HG02981 (cell line): ENCODE data around the gene ROBO2.
"Not testable (repeated sequence)": the region's sequence is repeated elsewhere in the genome, so short reads cannot be mapped to it uniquely, and the experiment has no call there.

Experiments used
- ATAC-seq: cut with Tn5 transposase; IDR thresholded peaks from one replicate; pipeline ENCODE4 v1.9.1; 2021; ENCODE audit warnings: mild to moderate bottlenecking, moderate library complexity; ENCODE audit not compliant: unreplicated experiment

The ROBO2 gene

DNA sequence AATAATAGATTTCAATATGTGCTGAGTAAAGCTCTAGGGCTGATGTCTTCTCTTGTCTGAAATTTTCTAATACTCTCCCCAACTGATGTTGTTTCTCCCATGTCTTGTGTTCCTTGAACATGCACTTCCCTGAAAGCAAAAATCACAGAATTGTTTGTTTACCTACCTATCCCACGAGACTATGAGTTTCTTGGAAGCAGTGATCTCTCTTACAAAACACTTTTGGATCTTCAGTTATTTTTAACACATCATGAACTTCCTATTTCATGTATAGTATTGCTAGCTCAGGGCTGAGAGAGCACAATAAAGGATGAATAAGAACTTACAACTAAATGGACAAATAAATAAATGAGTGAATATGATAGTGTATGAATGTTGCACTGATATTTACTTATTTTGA lies 365.0 kb downstream of the ROBO2 start:
- ATAC-seq, result no peak

DNA sequence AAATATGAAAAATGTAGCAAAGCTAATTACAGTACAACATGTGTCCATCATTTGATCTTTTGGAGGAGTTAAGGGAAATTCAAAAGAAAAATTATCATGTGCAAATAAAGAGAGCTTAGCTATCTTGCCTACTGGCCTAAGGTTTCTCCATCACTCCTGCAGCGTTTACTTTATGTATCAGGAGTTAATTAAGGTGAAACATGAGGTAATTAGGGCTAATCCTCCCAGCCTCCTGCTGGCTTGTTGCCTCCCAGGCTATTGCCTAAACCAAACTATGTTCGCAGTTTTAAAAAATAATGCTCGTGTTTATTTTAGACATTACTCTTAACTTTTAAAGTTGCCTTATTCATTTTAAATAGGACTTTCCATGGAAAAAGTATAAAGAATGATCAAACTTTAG lies 367.5 kb downstream of the ROBO2 start:
- ATAC-seq, result no peak

DNA sequence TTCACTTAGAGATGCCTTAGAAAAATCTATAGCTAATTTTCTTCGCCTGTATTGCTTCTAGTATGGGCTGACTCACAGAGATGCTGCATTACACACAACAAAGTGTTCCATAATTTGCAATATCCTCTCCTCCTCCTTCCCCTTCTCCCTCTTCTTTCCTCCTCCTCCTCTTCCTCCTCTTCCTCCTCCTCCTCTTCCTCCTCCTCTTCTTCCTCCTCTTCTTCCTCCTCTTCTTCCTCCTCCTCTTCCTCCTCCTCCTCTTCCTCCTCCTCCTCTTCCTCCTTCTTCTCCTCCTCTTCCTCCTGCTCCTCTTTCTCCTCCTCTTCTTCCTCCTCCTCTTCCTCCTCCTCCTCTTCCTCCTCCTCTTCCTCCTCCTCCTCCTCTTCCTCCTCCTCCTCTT lies 370.4 kb downstream of the ROBO2 start:
- not testable (repeated sequence) for ATAC-seq

DNA sequence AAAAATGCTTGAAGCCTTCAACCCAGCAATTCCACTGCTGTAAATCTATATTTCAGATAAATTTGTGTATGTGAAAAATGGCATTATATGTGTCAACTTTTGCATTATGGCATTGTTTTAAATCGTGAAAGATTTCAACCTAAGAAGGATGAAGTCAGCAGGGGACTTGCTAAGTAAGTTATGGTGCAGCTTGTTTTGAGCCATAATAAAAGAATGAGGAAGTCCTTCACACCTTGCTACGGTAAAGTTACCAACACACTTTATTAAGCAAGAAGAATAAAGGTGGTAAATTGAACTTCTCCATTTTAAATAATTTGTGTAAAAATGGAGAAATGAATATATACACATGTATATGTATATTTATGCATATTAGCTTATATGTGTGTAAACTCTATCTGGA lies 371.4 kb downstream of the ROBO2 start:
- no peak for ATAC-seq

DNA sequence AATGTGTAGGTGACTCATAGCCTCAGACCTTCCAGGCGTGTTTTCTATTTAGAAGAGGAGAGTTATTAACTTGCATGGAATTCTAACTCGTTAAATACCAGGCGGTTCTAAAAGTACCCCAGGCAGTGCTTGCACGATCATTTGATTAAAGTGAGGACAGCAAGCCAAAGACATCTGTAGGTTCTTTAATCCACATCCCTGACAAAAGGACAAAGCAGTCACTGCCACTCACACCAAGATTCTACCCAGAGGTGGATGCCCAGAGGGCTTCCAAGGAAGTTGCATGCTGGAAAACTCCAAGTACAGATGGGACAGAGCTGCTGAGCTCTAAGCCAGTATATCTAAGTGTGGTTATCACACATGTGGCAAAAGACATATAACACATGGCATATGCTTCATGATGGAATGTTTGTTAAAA lies 372.1 kb downstream of the ROBO2 start:
- no peak for ATAC-seq

DNA sequence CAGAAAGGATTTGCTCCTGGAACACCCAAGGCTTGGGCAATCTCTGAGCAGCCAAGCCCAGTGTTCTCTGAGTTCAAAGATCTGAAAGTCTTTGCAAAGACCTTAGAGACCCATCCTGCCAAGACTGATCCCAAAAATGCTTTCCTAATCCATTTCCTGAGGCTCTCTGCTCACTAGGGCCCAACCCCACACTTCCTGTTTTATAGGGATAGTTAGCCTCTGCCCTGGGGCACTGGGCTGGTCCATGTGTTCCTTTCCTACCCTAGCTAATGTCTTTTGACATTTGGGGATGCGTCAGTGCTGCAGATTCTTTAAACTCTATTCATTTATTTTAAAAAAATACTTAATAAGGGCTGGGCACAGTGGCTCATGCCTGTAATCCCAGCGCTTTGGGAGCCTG lies 372.7 kb downstream of the ROBO2 start:
- ATAC-seq, result no peak

DNA sequence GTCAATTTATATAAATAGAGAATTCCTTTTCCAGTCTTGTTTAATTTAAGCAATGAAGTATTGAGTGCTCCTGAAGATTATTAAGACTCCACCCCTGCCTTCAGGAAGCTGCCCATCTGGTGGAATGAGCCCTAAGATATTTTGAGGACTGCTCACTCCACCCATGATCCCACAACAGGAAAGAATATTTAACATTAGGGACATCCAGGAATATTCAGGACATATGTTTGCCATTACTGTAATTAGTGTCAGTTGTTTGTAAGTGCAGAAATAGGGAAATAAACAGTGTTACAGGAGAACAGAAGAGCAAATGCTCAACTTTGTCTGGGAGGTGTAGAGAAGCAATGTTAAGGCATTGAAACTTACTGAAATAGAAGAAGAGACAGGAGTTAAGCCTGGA lies 375.0 kb downstream of the ROBO2 start:
- ATAC-seq, result no peak

DNA sequence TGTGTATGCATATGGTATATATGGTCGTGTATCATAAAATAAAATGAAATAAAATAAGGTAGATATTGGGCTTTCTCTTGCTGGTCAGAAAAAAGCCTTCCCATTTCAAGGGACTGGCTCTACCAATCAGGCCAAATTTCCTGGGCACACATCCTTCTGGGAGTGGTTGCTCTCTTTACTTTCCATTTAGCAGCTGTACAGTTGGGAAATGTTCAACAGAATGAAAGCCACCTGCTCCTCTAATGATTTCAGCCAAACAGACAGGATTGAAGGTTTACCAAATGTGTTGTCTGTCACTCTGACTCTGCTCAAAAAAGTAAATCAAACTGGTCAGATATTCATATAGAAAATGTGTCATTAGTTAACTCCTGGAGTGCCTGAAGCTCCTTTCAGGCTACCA lies 380.4 kb downstream of the ROBO2 start:
- no peak for ATAC-seq

DNA sequence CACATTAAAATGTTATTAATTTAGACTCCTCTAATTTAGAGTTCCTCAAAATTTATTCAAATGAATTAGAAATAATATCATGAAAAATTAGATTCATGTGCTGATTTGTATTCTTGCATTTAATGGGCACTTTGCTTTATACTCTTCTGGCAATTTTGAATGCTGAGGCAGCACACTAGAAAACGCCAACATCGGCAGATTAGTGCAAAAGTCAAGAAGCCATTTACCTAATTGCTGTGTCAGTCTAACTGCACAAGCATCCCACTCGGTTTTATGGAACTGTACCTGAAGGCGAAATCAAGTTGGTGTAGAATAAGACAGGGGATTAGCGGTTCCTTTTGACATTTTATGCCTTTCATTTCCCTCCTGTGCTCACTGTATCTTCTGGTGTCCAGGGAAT lies 382.0 kb downstream of the ROBO2 start:
- no peak for ATAC-seq

DNA sequence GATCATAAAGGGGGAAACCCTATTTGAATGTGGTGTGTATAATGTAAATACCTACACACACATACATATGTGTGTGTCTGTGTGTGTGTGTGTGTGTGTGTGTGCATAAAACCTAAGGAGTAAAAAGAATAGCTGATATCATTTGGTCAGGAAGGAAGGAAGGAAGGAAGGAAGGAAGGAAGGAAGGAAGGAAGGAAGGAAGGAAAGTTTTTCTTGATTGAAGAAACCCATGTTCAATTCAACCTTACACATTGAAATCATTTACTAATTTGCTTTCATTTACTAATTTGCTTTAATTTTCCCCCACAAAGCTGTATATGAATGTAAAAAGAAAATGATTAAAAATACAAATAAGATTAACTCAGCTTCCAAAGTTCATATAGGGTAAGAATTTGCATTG lies 386.6 kb downstream of the ROBO2 start:
- no peak for ATAC-seq

DNA sequence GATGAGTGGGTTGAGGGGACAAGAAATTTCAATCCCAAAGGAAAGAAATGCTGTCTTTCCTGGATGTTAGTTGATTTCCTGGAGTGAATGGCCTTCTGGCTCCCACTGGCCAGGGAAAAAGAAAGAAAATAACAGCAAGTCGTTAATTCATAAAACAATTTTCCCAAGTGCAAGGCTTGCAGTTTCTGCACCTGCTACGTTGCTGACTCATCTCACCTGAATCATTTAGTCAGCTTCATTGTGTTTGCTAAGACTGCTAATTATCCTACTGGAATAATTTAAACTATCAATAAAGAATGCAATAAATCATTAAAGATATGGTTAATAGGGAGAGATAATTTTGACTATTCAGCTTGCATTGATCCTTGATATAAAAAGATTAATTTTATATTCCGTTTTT lies 387.6 kb downstream of the ROBO2 start:
- no peak for ATAC-seq

DNA sequence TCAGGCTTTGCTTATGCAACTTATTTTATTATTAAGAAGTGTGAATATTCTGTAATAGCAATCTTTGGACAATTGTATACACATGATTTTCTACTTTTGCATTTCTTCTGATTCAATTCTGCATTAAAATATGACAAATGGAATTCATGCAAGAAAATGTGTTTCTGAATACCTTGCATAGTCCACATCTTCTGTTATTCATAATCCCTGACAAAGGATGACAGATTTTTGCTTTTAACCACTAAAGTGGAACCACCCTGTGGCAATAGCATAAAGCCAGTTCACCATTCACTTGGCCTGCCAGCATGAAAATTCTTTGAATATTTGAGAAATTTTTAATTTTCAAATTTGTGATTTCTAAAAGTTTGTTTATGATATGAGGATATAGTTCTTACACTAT lies 397.0 kb downstream of the ROBO2 start:
- no peak for ATAC-seq

DNA sequence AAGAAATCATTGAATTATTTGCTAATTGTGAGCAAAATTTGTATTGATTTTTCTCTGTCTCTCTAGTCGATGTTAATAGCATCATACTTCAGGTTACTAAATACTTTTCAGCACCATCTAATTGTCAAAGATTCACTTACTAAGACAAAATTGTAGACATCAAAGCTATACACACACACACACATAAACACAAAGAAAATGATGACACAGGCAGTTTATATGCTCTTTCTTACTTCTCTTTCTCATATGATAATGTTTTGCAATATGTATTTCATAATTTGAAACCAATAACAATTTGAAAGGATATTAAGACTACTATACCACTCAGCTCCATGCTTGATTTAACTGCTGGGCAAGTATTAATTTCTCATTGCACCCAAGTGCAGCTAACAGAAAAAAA lies 406.2 kb downstream of the ROBO2 start:
- no peak for ATAC-seq

DNA sequence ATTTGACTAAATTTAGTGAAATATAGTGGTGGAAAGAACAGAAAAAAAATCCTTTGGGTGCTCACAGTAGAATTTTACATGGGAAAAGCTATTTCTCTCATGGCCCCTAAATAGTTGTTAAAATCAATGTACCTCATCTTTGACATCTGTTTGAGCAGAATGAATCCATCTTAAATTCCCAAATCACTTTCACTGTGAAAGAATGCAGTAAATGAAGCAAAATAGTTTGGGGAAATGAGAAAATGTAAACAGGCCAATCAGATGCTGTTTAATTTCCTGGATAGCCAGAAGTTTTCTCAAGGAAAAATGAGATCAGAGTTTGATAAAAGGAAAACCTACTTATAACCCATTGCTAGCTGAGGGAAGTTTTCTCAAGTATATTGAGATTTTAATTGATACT lies 406.9 kb downstream of the ROBO2 start:
- no peak for ATAC-seq

DNA sequence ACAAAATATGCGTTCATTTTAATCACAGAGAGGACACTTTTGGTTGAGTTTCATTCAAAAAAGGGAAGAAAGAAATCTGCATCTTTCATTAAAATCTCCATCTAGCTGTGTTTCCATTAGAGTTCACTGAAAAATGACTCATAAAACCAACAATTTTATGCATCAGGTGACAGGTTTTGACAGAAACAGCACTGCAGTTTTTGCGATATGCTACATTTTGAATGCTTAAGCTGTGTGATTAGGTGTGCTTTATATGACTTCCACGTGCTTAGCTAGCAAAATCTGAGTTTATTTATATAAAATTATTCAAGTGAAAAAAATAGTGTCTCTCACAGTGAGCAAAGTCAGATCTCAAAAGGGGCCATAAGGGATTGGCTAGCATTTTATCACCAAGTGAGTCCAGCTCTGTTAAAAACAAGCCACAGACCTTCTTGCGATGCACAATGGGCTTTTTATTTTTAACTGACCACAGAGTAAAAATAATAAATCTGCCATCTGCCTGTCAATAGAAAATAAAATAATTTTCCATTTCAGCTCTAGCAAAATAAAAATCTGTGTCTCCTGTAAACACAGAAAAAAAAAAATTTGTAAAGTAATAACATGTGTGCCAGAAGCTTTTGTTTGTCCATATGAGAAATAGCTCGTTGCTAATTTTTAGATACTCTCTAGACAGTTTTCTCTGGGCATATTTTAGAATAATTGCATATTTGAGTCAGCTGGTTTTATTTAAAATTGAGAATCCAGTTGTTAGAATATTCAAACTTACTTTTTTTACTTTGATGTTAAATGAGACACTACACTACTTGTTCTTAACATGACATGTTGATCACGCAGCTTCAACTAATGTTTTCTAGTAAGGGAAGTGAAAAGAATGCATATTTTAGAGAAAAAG lies 409.8 kb downstream of the ROBO2 start:
- no peak for ATAC-seq

DNA sequence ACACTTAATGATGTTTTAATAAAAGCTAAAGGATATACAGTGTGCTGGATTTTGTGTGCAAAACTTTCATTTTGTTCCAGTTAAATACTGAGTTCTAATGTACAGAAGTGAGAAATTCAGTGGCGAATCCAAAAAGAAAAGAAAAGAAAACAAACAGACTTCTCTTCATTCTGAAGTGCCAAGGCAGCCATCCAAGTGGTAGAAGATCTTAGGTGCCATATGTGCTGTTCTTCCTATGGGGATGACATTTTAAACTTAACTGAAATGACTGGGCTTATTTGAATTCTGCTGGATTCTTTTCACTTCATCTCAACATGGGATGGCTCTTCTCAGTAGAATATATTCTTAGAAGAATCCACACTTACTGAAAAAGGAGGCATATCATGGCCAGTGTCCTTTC lies 416.5 kb downstream of the ROBO2 start:
- no peak for ATAC-seq

DNA sequence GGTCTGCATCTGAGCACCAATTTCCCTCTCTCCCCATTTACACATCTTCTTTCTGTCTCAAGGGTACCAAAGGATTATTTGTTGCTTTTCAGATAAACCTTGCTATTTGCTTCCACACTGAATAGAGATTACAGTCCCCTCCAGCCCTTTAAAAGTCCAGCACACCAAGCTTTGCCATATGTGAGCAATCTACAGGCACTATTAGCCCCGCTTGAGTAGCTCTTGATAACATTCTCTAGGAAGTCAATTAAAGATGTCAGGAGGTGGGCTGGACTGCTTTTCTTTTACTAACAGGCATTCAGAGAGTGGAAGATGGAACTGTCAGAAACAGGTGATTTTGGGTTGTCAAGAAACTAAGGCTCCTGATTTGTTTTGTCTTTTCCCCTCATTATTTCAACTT lies 417.0 kb downstream of the ROBO2 start:
- no peak for ATAC-seq

DNA sequence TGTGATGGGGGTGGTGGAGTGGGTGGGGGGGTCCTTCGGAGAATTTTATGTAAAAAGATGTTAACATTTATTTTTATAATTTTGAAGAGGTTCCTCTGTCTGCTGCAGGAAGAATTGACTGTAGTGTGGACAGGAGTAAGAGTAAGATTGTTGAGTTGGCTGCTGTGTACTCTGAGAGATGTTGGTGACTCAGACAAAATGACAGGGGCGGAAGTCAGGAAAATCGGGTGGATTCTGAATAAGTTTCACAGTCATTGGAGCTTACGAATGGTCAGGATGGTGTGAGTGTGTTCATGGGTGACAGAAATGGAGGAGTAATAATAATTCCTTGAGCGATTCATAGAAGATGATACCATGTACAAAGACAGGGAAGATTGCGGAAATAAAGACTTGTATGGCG lies 420.0 kb downstream of the ROBO2 start:
- no peak for ATAC-seq

DNA sequence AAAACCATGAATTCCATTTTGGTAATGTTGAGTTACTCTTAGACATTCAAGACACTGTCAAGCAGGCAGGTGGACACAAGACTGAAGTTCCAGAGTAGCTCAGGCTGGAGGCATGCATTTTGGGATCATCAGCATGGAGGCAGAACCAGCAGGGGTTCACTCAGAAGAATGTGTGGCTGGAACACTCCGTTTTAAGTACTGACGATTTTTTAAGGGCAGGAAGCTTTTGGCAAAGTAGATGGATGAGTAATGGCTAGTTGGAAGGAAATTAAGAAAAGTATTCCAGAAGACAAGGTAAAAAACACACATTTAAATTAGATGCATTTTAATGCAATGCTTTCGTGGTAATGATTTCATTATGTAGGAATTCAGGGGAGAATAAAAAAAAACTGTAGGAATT lies 420.4 kb downstream of the ROBO2 start:
- no peak for ATAC-seq

DNA sequence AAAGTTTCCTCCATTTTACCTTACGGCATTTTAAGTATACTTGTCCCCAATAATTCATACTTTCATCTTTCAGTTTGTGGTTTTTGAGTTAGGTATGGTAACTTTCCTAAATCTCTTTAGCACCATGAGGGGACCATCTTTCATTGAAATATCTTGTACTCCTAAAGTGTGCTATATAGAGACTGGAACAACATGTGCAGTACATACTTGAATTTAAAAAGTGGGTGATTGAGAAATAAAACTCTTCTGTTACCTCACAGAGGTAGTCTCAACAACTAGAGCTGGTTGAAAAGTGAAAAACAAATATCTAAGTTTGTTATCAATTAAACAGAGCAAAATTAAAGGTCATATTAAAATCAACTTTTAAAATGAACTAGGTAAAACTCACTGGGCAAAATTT lies 423.1 kb downstream of the ROBO2 start:
- ATAC-seq, result no peak

DNA sequence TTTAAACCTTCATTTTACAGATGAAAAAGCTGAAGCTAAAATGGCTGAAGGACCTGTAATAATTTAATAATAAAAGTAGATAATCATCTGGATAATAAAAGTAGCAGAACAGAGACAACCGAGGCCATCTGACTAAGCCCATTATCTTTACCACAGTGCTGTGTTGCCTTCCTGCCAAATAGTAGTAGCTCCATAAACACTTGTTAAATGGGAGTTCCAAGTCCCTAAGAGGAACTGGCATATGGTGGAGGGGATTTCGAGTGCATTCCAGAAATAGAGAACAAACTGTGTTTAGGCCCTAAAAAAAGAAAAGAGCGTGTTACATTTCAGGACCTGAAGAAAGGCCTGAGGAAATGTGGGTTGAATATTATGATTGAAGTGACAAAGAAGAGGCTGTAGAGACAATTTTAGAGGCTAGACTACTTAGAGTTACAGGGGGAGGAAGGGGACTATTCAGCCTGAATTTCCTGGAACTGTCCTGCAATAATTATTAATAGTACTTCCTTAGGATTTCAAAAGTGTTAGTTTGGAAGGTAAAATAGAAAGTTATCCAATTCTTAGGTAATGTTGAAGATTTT lies 424.3 kb downstream of the ROBO2 start:
- ATAC-seq, result no peak

DNA sequence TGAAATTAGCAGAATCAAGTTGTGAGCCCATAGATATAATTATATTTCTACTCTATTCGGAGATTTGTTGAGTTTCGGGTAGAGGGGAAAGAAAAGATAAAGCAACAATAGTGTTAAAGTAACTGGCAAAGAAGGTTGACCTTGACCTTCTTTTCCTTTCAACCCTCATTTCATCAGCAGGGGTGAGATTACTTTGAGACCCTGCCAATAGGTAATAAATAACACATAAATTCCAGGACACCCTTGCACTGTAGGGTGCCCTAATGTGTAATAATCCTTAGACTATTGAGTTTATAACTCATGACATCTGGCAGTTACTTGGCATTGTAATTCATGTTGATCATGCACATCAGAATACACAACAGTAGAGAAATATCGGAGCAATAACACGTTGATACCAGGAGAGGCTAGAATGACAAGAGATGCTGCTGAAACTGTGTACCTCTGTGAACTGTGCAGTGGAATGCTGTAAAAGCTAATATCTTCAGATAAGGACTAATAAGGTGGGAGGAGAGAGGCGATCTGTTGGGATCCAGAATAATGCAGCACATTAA lies 426.7 kb downstream of the ROBO2 start:
- no peak for ATAC-seq
